HL-60/S4 treated with phorbol 12-myristate 13-acetate at 8.2 ng/mL for 4 days and 3 days (cell line): ENCODE results near the gene PRR11.
"Not testable (repeated sequence)": the region's sequence is repeated elsewhere in the genome, so short reads cannot be mapped to it uniquely, and the experiment has no call there.

Experiments
- in situ Hi-C: fragments of 300-500 bp; cut with MboI; formaldehyde crosslinking; loops from 2 replicates; pipeline ENCODE4 v1.15.0; 2022; ENCODE audit warnings: low sequenced_read_pairs

Gene PRR11

GRCh38 chr17:59219370-59219769 is 63.8 kb downstream of the PRR11 start:
- in situ Hi-C loops = no loop called here

GRCh38 chr17:59219992-59220327 is 64.4 kb downstream of the PRR11 start:
- in situ Hi-C loops = no loop called here

GRCh38 chr17:59220328-59221158 is 65.0 kb downstream of the PRR11 start, which contains the start of gene GDPD1:
Gene GDPD1, plus strand, starts transcription at chr17:59220511. Its CDS starts 99 bp downstream, at chr17:59220610.
- in situ Hi-C loops = no loop called here

GRCh38 chr17:59221159-59221847 is 65.8 kb downstream of the PRR11 start:
- in situ Hi-C loops = no loop called here

- in situ Hi-C loops = no loop called here
These were observed 68.3 kb downstream of the PRR11 start for GRCh38 chr17:59223813-59224212.

- in situ Hi-C loops = not testable (repeated sequence)
These were observed 73.0 kb downstream of the PRR11 start for GRCh38 chr17:59228588-59228987.

- in situ Hi-C loops = no loop called here
These were observed 75.2 kb downstream of the PRR11 start for GRCh38 chr17:59230764-59231163.

GRCh38 chr17:59234631-59235030 is 79.1 kb downstream of the PRR11 start:
- in situ Hi-C loops = no loop called here

GRCh38 chr17:59238906-59239305 is 83.4 kb downstream of the PRR11 start:
- in situ Hi-C loops = no loop called here

- in situ Hi-C loops = no loop called here
These were observed 88.5 kb downstream of the PRR11 start for GRCh38 chr17:59244081-59244480.
